ENCODE results near the gene CACNA1H. TPM values are rescaled to one million over a fixed set of nuclear protein-coding genes. Genes with fewer than 3 reads are reported as not detected.
"Not testable (repeated sequence)": the region's sequence is repeated elsewhere in the genome, so short reads cannot be mapped to it uniquely, and the experiment has no call there.

The CACNA1H gene
- total and polyA plus RNA-seq, 2 donors (not counting 3 experiments of a cell fraction or from before 2014, with no cell fraction given): 0.03 TPM; not detected in 1

- Histone ChIP-seq H3K27ac (ENCODE audit: insufficient read depth, low read depth, low read length) (no peak overlapping the region), H3K9ac (replicated peaks; ENCODE audit: extremely low read depth, insufficient read depth, low read length) (no peak overlapping the region), H2AFZ (ENCODE audit: low read depth, low read length) (no peak overlapping the region), H3K9me1 (replicated peaks; ENCODE audit: control insufficient read depth, extremely low read depth, insufficient read depth, low read length) (no peaks in the 10 kb centered on the region), H3K36me3 (ENCODE audit: control insufficient read depth in 2 of 2, extremely low read depth in 1 of 2, insufficient read depth in 2 of 2, low read length in 2 of 2) (no peaks in the 10 kb centered on the region), H3K4me1 (ENCODE audit: control insufficient read depth, extremely low read depth, insufficient read depth, low read length) (no peaks in the 10 kb centered on the region), H3K4me3 (replicated peaks in 1 of 3; ENCODE audit: insufficient read depth in 1 of 3, low read depth in 1 of 3, low read length in 3 of 3) (no peak overlapping the region), H4K20me1 (replicated peaks; ENCODE audit: control insufficient read depth, extremely low read depth, insufficient read depth, low read length) (no peaks in the 10 kb centered on the region), H3K4me2 (ENCODE audit: insufficient read depth, low read length) (no peak overlapping the region), H3K27me3 (ENCODE audit: control insufficient read depth in 2 of 2, insufficient read depth in 2 of 2, low read length in 2 of 2) (no peaks in the 10 kb centered on the region), H3K79me2 (ENCODE audit: control insufficient read depth, insufficient read depth, low read length) (no peaks in the 10 kb centered on the region), H3K9me3 (replicated peaks; ENCODE audit: control insufficient read depth, insufficient read depth, low read length) (no peaks in the 10 kb centered on the region)
- TF ChIP-seq GATA2 (IDR thresholded peaks at IDR 0.05; ENCODE audit: insufficient read depth, insufficient read length, low read depth, low read length): no peak
- no peak for TF ChIP-seq FOS (IDR thresholded peaks at IDR 0.05; ENCODE audit: borderline replicate concordance, insufficient read depth, low read length)
- no peak for TF ChIP-seq MAX (IDR thresholded peaks at IDR 0.05; ENCODE audit: insufficient read depth, insufficient read length)
- TF ChIP-seq MYC (IDR thresholded peaks at IDR 0.05; ENCODE audit: low read depth, low read length): no peak
- POLR2A ChIA-PET: no interaction called here
- intact Hi-C loops (cut with micrococcal nuclease): no loop called here
- dilution Hi-C loops (cut with MboI; ENCODE audit: extremely low pct_ligation_motif_present, low sequenced_read_pairs): no loop called here
- CTCF ChIA-PET: no interaction called here
- DNase-seq (ENCODE audit: low read depth, low spot score): no peak
- FAIRE-seq: no peak
- no TSS peak for BruUV-seq (replicated peaks)
These were observed 44.4 kb downstream of the CACNA1H start for GRCh38 chr16:1197237-1197866.

- ChIA-PET POLR2A (no interaction called here), CTCF (no interaction called here)
- no peak overlapping the region for H2AFZ ChIP-seq (ENCODE audit: low read depth, low read length)
- H4K20me1 ChIP-seq (replicated peaks; ENCODE audit: control insufficient read depth, extremely low read depth, insufficient read depth, low read length): no peaks in the 10 kb centered on the region
- no peaks in the 10 kb centered on the region for H3K79me2 ChIP-seq (ENCODE audit: control insufficient read depth, insufficient read depth, low read length)
- dilution Hi-C loops (cut with MboI; ENCODE audit: extremely low pct_ligation_motif_present, low sequenced_read_pairs) (no loop called here), intact Hi-C loops (cut with micrococcal nuclease) (no loop called here)
- DNase-seq (ENCODE audit: low read depth, low spot score) (no peak), FAIRE-seq (no peak)
- H3K27ac ChIP-seq (ENCODE audit: insufficient read depth, low read depth, low read length): no peak overlapping the region
- no peak overlapping the region for H3K4me3 ChIP-seq (replicated peaks in 1 of 3; ENCODE audit: insufficient read depth in 1 of 3, low read depth in 1 of 3, low read length in 3 of 3)
- H3K9me3 ChIP-seq (replicated peaks; ENCODE audit: control insufficient read depth, insufficient read depth, low read length): no peaks in the 10 kb centered on the region
- no peaks in the 10 kb centered on the region for H3K4me1 ChIP-seq (ENCODE audit: control insufficient read depth, extremely low read depth, insufficient read depth, low read length)
- no peaks in the 10 kb centered on the region for H3K36me3 ChIP-seq (ENCODE audit: control insufficient read depth in 2 of 2, extremely low read depth in 1 of 2, insufficient read depth in 2 of 2, low read length in 2 of 2)
- H3K4me2 ChIP-seq (ENCODE audit: insufficient read depth, low read length): no peak overlapping the region
- H3K9ac ChIP-seq (replicated peaks; ENCODE audit: extremely low read depth, insufficient read depth, low read length): no peak overlapping the region
- no peaks in the 10 kb centered on the region for H3K27me3 ChIP-seq (ENCODE audit: control insufficient read depth in 2 of 2, insufficient read depth in 2 of 2, low read length in 2 of 2)
- TF ChIP-seq MYC (IDR thresholded peaks at IDR 0.05; ENCODE audit: low read depth, low read length): no peak
- no peak for TF ChIP-seq POLR2AphosphoS5 (IDR thresholded peaks at IDR 0.05; ENCODE audit: insufficient read depth, low read depth, low read length)
- TF ChIP-seq MAX (IDR thresholded peaks at IDR 0.05; ENCODE audit: insufficient read depth, insufficient read length): no peak
- no peak for TF ChIP-seq EZH2 (IDR thresholded peaks at IDR 0.05; ENCODE audit: borderline replicate concordance, low read depth, low read length, severe bottlenecking)
- no peak for TF ChIP-seq GATA2 (IDR thresholded peaks at IDR 0.05; ENCODE audit: insufficient read depth, insufficient read length, low read depth, low read length)
- no TSS peak for BruUV-seq (replicated peaks)
- H3K9me1 ChIP-seq (replicated peaks; ENCODE audit: control insufficient read depth, extremely low read depth, insufficient read depth, low read length): no peaks in the 10 kb centered on the region
These were observed 45.3 kb downstream of the CACNA1H start for GRCh38 chr16:1198194-1198593.

GRCh38 chr16:1198671-1199346 is 45.9 kb downstream of the CACNA1H start:
- H3K4me1 ChIP-seq (ENCODE audit: control insufficient read depth, extremely low read depth, insufficient read depth, low read length); H3K9ac ChIP-seq (replicated peaks; ENCODE audit: extremely low read depth, insufficient read depth, low read length); H3K4me3 ChIP-seq (replicated peaks in 1 of 3; ENCODE audit: insufficient read depth in 1 of 3, low read depth in 1 of 3, low read length in 3 of 3); H3K79me2 ChIP-seq (ENCODE audit: control insufficient read depth, insufficient read depth, low read length); H3K9me3 ChIP-seq (replicated peaks; ENCODE audit: control insufficient read depth, insufficient read depth, low read length); H2AFZ ChIP-seq (ENCODE audit: low read depth, low read length); BruUV-seq (replicated peaks); H3K4me2 ChIP-seq (ENCODE audit: insufficient read depth, low read length); H3K27ac ChIP-seq (ENCODE audit: insufficient read depth, low read depth, low read length); H3K9me1 ChIP-seq (replicated peaks; ENCODE audit: control insufficient read depth, extremely low read depth, insufficient read depth, low read length); intact Hi-C loops (cut with micrococcal nuclease); H3K27me3 ChIP-seq (ENCODE audit: control insufficient read depth in 2 of 2, insufficient read depth in 2 of 2, low read length in 2 of 2); H4K20me1 ChIP-seq (replicated peaks; ENCODE audit: control insufficient read depth, extremely low read depth, insufficient read depth, low read length); POLR2A ChIA-PET; FAIRE-seq; dilution Hi-C loops (cut with MboI; ENCODE audit: extremely low pct_ligation_motif_present, low sequenced_read_pairs); DNase-seq (ENCODE audit: low read depth, low spot score); H3K36me3 ChIP-seq (ENCODE audit: control insufficient read depth in 2 of 2, extremely low read depth in 1 of 2, insufficient read depth in 2 of 2, low read length in 2 of 2); CTCF ChIA-PET: not testable (repeated sequence)

Data from endothelial cell of umbilical vein (primary cell).